Endothelial cell of hepatic sinusoid (primary cell): ENCODE data around the gene TTC7B.

Experiments used
- in situ Hi-C: cut with HindIII; loops from 2 replicates; pipeline ENCODE4 v1.10.0; 2017; ENCODE audit warnings: low sequenced_read_pairs

The TTC7B gene

GRCh38 chr14:90506748-90507147 lies 309.5 kb downstream of the TTC7B start:
- in situ Hi-C loops: no loop called here

GRCh38 chr14:90505531-90505930 lies 310.7 kb downstream of the TTC7B start:
- in situ Hi-C loops: no loop called here

- in situ Hi-C loops: no loop called here
Measured at GRCh38 chr14:90504643-90505042, 311.6 kb downstream of the TTC7B start.

GRCh38 chr14:90503582-90503981 lies 312.6 kb downstream of the TTC7B start:
- in situ Hi-C loops: no loop called here

DNA sequence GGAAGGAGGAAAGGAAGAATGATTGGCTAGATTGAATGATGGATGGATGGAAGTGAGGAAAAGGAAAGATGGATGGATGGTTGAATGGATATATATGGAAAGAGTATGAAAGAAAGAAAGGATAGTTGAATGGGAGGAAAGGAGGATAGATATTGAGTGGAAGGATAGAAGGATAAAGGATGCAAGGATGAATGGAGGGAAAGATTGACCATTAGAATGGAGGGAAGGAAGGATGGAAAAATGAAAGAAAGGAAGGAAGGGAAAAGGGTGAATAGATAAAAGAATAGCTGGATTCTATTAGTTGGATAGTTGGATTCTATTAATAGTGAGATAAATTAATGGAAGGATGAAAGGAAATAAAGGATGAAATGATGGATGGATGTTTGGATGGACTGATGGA lies 313.5 kb downstream of the TTC7B start:
- in situ Hi-C loops: no loop called here

GRCh38 chr14:90500665-90501370 lies 315.4 kb downstream of the TTC7B start:
- in situ Hi-C loops: no loop called here

DNA sequence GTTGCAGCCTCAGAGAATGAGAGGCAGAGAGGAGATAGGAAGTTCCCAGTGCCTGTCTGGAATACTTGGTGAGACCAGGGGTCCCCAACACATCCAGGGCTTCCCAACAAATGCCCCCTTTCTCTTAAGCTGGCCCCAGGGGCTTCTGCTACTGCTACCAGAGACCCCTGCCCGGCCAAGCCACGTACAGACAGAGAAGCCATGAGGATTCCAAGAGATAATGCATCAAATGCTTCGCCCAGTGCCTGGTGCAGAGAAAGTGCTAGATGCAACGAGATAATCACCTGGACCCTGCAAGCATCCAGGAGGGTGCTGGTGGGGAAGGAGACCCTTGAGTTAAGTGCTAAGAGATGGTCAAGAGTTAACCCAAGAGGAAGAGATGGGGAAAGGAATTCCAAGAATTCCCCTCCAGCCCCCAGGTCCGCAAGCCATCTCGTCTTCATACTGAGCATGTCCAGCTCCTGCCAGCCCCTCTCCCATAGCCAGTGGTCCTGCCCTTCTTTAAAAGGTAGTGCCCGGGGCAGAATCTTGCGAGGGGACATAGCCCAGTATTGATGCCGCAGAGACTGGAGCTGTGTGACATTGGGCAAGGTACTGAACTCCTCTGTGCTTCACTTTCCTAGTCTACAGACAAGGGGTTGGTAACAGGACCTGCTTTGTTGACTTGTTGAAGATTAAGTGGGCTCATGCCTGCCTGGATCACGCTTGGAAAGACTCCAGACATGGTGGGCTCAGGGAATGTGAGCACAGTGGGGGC lies 316.1 kb downstream of the TTC7B start:
- in situ Hi-C loops: no loop called here

DNA sequence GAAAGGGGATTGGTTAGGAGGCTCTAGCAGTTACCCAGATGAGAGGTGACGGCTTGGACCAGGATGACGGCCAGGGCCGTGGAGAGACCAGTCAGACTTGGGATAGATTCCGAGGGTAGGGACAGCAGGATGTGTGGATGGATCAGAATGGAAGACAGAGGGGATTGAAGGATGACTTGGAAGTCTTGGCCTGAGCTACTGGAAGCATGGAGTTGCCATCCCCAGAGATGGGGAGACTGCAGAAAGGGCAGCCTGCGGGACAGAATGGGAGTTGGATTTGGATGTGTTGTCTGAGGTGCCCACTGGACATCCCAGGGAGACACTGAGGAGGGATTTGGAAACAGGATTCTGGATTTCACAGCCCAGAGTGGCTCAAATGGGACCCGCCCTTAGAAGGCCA lies 317.1 kb downstream of the TTC7B start:
- in situ Hi-C loops: no loop called here

DNA sequence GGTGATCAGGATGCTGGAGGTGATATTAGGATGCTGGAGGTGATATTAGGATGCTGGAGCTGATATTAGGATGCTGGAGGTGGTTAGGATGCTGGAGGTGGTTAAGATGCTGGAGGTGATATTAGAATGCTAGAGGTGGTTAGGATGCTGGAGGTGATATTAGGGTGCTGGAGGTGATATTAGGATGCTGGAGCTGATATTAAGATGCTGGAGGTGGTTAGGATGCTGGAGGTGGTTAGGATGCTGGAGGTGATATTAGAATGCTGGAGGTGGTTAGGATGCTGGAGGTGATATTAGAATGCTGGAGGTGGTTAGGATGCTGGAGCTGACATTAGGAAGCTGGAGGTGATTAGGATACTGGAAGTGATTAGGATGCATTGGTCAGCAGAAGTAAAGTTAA lies 318.0 kb downstream of the TTC7B start:
- in situ Hi-C loops: no loop called here

DNA sequence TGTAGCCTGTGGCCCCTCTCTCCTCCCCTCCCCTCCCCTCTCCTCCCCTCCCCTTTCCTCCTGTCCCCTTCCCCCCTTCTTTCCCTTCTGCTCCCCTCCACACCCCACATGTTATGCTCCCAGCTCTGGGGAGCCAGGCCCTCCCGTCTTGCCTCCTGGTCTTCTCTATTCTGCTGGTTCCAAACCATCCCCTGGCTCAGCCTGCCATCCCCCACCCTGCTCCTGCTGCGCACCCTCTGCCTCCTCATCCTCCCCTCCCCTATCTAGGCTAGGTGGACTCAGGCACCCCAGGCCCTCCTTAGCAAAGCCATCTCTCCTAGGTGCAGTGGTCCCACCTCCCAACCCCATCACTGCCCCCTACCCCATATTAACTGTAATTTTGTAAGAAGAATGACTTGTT lies 319.9 kb downstream of the TTC7B start:
- in situ Hi-C loops: no loop called here

DNA sequence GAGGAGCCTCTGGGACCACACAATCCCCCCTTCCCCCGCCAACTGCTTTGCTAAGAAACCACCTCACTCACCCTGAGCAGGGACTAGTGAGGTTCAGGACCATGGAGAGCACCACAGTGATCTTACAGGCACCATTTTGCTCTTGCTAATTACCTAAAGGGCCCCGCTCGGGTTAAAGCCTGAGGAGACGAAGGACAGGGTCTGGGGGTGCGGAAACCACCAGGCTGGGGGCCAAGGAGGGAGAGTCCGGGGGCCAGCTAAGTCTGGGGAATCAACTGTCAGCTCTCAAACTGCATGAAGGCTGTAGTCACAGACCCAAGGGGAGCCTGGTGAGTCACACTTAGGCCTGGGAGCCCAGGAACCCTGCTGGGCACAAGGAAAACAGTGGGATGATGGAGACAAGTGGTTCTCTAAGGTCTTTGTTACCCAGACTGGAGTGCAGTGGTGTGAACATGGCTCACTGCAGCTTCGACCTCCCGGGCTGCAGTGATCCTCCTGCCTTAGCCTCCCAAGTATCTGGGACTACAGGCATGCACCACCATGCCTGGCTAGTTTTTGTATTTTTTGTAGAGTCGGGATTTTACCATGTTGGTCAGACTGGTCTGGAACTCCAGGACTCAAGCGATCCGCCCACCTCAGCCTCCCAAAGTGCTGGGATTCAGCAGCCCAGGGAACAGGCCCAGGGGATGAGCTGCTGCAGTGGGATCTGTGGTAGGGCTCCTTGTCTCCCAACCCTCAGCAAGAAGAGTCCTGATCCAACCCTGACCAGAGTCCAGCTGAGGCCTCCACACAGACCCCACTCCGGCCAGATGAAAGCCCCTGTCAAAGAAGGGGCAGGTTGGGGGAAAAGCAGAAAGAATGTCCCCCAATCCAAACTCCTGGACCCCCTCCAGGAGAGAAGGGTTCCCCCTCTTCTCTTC lies 320.6 kb downstream of the TTC7B start:
- in situ Hi-C loops: no loop called here

- in situ Hi-C loops: no loop called here
Measured at GRCh38 chr14:90491911-90492531, 324.2 kb downstream of the TTC7B start.

DNA sequence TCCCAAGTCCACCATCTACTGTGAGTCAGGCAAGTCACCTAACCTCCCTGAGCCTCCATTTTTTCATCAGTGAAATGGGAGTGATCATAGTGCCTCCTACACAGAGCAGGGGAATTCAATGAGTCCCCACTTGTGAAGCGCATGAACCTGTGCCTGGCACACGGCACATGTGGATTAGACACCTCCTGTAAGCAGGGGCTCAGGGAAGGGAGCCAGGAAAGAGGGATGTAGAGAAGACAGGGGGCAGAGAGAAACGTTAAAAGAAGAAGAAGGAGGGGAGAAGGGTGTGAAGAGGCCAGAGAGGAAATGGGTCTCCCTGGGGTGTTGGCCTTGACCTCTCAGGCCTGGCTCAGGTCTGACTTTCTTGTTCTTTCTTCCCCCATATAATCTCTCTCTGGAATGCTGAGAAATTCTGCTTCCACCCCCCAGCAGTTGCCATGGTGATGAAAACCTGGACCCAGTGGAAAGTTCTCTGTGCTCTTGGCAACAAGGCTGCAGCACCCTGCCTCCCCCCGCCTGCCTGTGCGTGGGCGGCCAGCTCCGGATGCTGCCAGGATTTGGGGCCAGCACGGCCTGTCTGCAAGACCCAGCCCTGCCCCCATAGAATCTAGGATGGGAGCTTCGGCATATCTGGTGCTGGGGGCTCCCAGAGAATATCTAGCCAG lies 324.9 kb downstream of the TTC7B start:
- in situ Hi-C loops: no loop called here

- in situ Hi-C loops: no loop called here
Measured at GRCh38 chr14:90490720-90491050, 325.5 kb downstream of the TTC7B start.

GRCh38 chr14:90489916-90490719 lies 326.1 kb downstream of the TTC7B start:
- in situ Hi-C loops: no loop called here

DNA sequence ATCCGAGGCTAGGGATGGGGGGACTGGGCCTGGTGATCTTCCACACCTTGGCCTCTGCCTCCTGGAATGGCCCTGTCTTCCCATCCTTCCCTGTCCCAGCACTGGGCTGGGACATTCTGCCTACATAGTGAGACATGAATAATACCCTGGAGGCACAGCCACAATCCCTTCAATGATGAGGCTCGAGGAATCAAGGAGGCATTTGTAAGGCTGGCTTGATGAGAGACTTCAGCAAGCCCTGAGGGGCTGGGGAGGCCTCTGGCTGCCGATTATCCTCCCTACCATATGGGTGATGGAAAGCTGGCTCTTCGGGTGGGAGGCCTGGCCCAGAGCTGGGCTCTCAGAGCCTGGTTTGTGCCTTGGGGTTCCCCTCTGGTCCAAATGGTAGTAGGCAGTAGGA lies 326.9 kb downstream of the TTC7B start:
- in situ Hi-C loops: no loop called here

- in situ Hi-C loops: no loop called here
Measured at GRCh38 chr14:90488256-90488655, 328.0 kb downstream of the TTC7B start.

GRCh38 chr14:90487462-90487861 lies 328.8 kb downstream of the TTC7B start:
- in situ Hi-C loops: no loop called here

- in situ Hi-C loops: no loop called here
Measured at GRCh38 chr14:90487031-90487430, 329.2 kb downstream of the TTC7B start.

DNA sequence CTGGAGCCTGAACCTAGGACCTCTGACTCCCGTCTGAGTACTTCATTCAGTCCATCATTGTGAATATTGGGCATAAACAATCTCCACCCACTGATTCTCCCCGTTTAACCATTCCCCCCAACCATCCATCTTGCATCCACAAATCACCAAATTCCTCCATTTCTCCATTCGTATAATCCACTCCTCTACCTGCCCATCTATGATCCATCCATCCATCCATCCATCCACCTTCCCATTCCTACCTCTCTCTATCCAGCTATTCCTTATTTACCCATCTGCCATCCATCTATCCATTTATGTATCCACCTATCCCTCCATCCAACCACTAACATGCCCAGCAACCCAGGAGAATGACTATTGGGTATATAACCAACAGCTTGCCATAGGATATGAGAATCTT lies 331.9 kb downstream of the TTC7B start:
- in situ Hi-C loops: no loop called here
